ENCODE data around the gene ASCC1. TPM values are rescaled to one million over a fixed set of nuclear protein-coding genes. Genes with fewer than 3 reads are reported as not detected.
"Not testable (repeated sequence)": the region's sequence is repeated elsewhere in the genome, so short reads cannot be mapped to it uniquely, and the experiment has no call there.

ASCC1 gene
- total RNA-seq, 1 donor from 2014 or later = 33.9 TPM

DNA sequence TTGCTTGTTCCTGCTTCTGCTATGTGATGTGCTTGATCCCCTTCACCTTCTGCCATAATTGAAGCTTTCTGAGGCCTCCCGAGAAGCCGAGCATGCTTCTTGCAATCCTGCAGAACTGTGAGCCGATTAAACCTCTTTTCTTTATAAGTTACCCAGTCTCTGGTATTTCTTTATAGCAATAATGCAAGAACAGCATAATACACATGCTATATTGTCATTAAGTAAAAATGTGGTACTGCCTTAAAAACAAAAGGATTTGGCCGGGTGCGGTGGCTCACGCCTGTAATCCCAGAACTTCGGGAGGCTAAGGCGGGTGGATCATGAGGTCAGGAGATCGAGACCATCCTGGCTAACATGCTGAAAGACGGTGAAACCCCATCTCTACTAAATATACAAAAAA, 59.9 kb downstream of the ASCC1 start:
- Histone ChIP-seq H3K4me1 (ENCODE audit: insufficient read depth, low read length) (no peaks in the 10 kb centered on the region), H4K20me1 (ENCODE audit: insufficient read depth, low read length) (no peaks in the 10 kb centered on the region), H3K9ac (ENCODE audit: low read length) (no peak overlapping the region), H3K27ac (ENCODE audit: low read depth, low read length) (no peak overlapping the region), H3K27me3 (ENCODE audit: insufficient read depth, low read length) (no peaks in the 10 kb centered on the region), H3K79me2 (ENCODE audit: insufficient read depth, low read length) (no peaks in the 10 kb centered on the region), H3K4me3 (ENCODE audit: insufficient read depth, low read depth, low read length) (no peak overlapping the region), H3K9me3 (ENCODE audit: insufficient read depth, low read depth, low read length) (no peaks in the 10 kb centered on the region), H2AFZ (ENCODE audit: low read depth, low read length) (no peak overlapping the region), H3K36me3 (ENCODE audit: insufficient read depth, low read length) (no peaks in the 10 kb centered on the region), H3K4me2 (ENCODE audit: low read length) (no peak overlapping the region)
- H3K4me3 Mint-ChIP-seq (ENCODE audit: unreplicated experiment) = no peak overlapping the region
- H3K4me1 Mint-ChIP-seq (ENCODE audit: low read depth, unreplicated experiment) = no peaks in the 10 kb centered on the region
- FAIRE-seq (no peak), DNase-seq (ENCODE audit: low read depth) (no peak)
- H3K9me3 Mint-ChIP-seq (ENCODE audit: unreplicated experiment) = no peaks in the 10 kb centered on the region
- peaks cover 5% of the 10 kb centered on the region for H3K36me3 Mint-ChIP-seq (ENCODE audit: low read depth, unreplicated experiment)
- H3K27me3 Mint-ChIP-seq (ENCODE audit: low read depth, unreplicated experiment) = no peaks in the 10 kb centered on the region
- TF ChIP-seq, protein P1, sequence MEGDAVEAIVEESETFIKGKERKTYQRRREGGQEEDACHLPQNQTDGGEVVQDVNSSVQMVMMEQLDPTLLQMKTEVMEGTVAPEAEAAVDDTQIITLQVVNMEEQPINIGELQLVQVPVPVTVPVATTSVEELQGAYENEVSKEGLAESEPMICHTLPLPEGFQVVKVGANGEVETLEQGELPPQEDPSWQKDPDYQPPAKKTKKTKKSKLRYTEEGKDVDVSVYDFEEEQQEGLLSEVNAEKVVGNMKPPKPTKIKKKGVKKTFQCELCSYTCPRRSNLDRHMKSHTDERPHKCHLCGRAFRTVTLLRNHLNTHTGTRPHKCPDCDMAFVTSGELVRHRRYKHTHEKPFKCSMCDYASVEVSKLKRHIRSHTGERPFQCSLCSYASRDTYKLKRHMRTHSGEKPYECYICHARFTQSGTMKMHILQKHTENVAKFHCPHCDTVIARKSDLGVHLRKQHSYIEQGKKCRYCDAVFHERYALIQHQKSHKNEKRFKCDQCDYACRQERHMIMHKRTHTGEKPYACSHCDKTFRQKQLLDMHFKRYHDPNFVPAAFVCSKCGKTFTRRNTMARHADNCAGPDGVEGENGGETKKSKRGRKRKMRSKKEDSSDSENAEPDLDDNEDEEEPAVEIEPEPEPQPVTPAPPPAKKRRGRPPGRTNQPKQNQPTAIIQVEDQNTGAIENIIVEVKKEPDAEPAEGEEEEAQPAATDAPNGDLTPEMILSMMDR (IDR thresholded peaks at IDR 0.05; ENCODE audit: insufficient read depth, low read depth, low read length) = no peak
- TF ChIP-seq EZH2 (IDR thresholded peaks at IDR 0.05; ENCODE audit: insufficient read depth, low read length) = no peak
- no peak overlapping the region for H3K27ac Mint-ChIP-seq (ENCODE audit: unreplicated experiment)

DNA sequence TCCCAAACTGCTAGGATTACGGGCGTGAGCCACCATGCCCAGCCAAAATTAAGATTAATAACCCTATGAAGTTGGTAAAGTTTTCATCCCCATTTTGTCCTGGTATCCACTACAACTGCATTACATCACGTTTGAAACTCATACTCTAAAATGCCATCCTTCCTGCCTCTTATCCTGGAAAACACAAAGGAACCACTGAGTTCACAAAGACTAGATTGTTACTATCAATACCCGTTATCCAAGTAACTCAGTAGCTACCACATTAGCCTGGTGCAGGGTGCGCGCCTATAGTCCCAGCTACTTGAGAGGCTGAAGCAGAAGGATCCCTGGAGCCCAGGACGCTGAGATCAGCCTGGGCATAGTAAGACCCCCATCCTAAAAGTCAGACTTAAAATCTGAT, 63.8 kb downstream of the ASCC1 start:
- H3K27me3 ChIP-seq (ENCODE audit: insufficient read depth, low read length) = no peaks in the 10 kb centered on the region
- no peak overlapping the region for H3K27ac Mint-ChIP-seq (ENCODE audit: unreplicated experiment)
- H3K4me1 Mint-ChIP-seq (ENCODE audit: low read depth, unreplicated experiment) = no peaks in the 10 kb centered on the region
- H3K4me3 ChIP-seq (ENCODE audit: insufficient read depth, low read depth, low read length) = no peak overlapping the region
- DNase-seq (ENCODE audit: low read depth) = no peak
- H4K20me1 ChIP-seq (ENCODE audit: insufficient read depth, low read length) = no peaks in the 10 kb centered on the region
- H3K9me3 ChIP-seq (ENCODE audit: insufficient read depth, low read depth, low read length) = no peaks in the 10 kb centered on the region
- no peaks in the 10 kb centered on the region for H3K79me2 ChIP-seq (ENCODE audit: insufficient read depth, low read length)
- no peak for FAIRE-seq
- TF ChIP-seq EZH2 (IDR thresholded peaks at IDR 0.05; ENCODE audit: insufficient read depth, low read length) = no peak
- TF ChIP-seq, protein P1 (IDR thresholded peaks at IDR 0.05; ENCODE audit: insufficient read depth, low read depth, low read length) = no peak
- no peak overlapping the region for H3K4me2 ChIP-seq (ENCODE audit: low read length)
- H3K27ac ChIP-seq (ENCODE audit: low read depth, low read length) = no peak overlapping the region
- no peak overlapping the region for H3K9ac ChIP-seq (ENCODE audit: low read length)
- no peak overlapping the region for H2AFZ ChIP-seq (ENCODE audit: low read depth, low read length)
- H3K36me3 Mint-ChIP-seq (ENCODE audit: low read depth, unreplicated experiment) = peaks cover 8% of the 10 kb centered on the region
- H3K27me3 Mint-ChIP-seq (ENCODE audit: low read depth, unreplicated experiment) = no peaks in the 10 kb centered on the region
- no peaks in the 10 kb centered on the region for H3K9me3 Mint-ChIP-seq (ENCODE audit: unreplicated experiment)
- no peaks in the 10 kb centered on the region for H3K36me3 ChIP-seq (ENCODE audit: insufficient read depth, low read length)
- H3K4me1 ChIP-seq (ENCODE audit: insufficient read depth, low read length) = no peaks in the 10 kb centered on the region
- no peak overlapping the region for H3K4me3 Mint-ChIP-seq (ENCODE audit: unreplicated experiment)

DNA sequence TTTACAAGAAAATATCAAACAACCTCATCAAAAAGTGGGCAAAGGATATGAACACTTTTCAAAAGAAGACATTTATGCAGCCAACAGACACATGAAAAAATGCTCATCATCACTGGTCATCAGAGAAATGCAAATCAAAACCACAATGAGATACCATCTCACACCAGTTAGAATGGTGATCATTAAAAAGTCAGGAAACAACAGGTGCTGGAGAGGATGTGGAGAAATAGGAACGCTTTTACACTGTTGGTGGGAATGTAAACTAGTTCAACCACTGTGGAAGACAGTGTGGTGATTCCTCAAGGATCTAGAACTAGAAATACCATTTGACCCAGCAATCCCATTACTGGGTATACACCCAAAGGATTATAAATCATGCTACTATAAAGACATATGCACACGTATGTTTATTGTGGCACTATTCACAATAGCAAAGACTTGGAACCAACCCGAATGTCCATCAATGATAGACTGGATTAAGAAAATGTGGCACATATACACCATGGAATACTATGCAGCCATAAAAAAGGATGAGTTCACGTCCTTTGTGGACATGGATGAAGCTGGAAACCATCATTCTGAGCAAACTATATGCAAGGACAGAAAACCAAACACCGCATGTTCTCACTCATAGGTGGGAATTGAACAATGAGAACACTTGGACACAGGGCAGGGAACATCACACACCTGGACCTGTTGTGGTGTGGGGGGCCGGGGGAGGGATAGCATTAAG, 65.2 kb downstream of the ASCC1 start:
- not testable (repeated sequence) for H3K79me2 ChIP-seq (ENCODE audit: insufficient read depth, low read length); H3K27ac Mint-ChIP-seq (ENCODE audit: unreplicated experiment); H3K4me1 Mint-ChIP-seq (ENCODE audit: low read depth, unreplicated experiment); H3K4me3 ChIP-seq (ENCODE audit: insufficient read depth, low read depth, low read length); H3K27ac ChIP-seq (ENCODE audit: low read depth, low read length); H3K9me3 Mint-ChIP-seq (ENCODE audit: unreplicated experiment); H3K36me3 Mint-ChIP-seq (ENCODE audit: low read depth, unreplicated experiment); H3K36me3 ChIP-seq (ENCODE audit: insufficient read depth, low read length); H3K27me3 Mint-ChIP-seq (ENCODE audit: low read depth, unreplicated experiment); H3K27me3 ChIP-seq (ENCODE audit: insufficient read depth, low read length); H3K4me2 ChIP-seq (ENCODE audit: low read length); H3K4me3 Mint-ChIP-seq (ENCODE audit: unreplicated experiment); H4K20me1 ChIP-seq (ENCODE audit: insufficient read depth, low read length); H3K9ac ChIP-seq (ENCODE audit: low read length); H3K9me3 ChIP-seq (ENCODE audit: insufficient read depth, low read depth, low read length); DNase-seq (ENCODE audit: low read depth); FAIRE-seq; H2AFZ ChIP-seq (ENCODE audit: low read depth, low read length); H3K4me1 ChIP-seq (ENCODE audit: insufficient read depth, low read length)

DNA sequence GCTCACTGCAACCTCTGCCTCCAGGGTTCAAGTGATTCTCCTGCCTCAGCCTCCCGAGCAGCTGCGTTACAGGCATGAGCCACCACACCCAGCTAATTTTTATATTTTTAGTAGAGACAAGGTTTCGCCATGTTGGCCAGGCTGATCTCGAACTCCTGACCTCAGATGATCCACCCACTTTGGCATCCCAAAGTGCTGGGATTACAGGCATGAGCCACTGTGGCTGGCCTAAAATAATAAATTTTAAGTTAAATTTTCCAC, 68.8 kb downstream of the ASCC1 start:
- H3K4me3 Mint-ChIP-seq (ENCODE audit: unreplicated experiment); H2AFZ ChIP-seq (ENCODE audit: low read depth, low read length); H3K36me3 Mint-ChIP-seq (ENCODE audit: low read depth, unreplicated experiment); H3K9me3 Mint-ChIP-seq (ENCODE audit: unreplicated experiment); H3K27me3 Mint-ChIP-seq (ENCODE audit: low read depth, unreplicated experiment); H3K79me2 ChIP-seq (ENCODE audit: insufficient read depth, low read length); H3K4me3 ChIP-seq (ENCODE audit: insufficient read depth, low read depth, low read length); H3K4me2 ChIP-seq (ENCODE audit: low read length); DNase-seq (ENCODE audit: low read depth); H3K9me3 ChIP-seq (ENCODE audit: insufficient read depth, low read depth, low read length); H3K27me3 ChIP-seq (ENCODE audit: insufficient read depth, low read length); H3K27ac Mint-ChIP-seq (ENCODE audit: unreplicated experiment); H3K9ac ChIP-seq (ENCODE audit: low read length); H3K4me1 ChIP-seq (ENCODE audit: insufficient read depth, low read length); H4K20me1 ChIP-seq (ENCODE audit: insufficient read depth, low read length); H3K36me3 ChIP-seq (ENCODE audit: insufficient read depth, low read length); H3K27ac ChIP-seq (ENCODE audit: low read depth, low read length); FAIRE-seq: not testable (repeated sequence)
- peaks cover 13% of the 10 kb centered on the region for H3K4me1 Mint-ChIP-seq (ENCODE audit: low read depth, unreplicated experiment)
